HL-60 (cell line): Measurements from ENCODE around the gene SETD6.

ENCODE experiments used
- DNase-seq, 2 experiments: peaks; one replicate each; pipeline ENCODE4 v3.0.0-alpha.2; 2010 to 2020; ENCODE audit warnings: low read depth in 1 of 2, low spot score in 1 of 2
- H3K27ac ChIP-seq: fragments of 250-450 bp; sonication (Bioruptor Pico); replicated peaks from 2 replicates; pipeline ENCODE4 v1.5.1; 2020; ENCODE audit warnings: mild to moderate bottlenecking, moderate library complexity
- H3K27me3 ChIP-seq: fragments of 250-450 bp; sonication (Bioruptor Pico); 2 replicates; pipeline ENCODE4 v1.5.1; 2021; ENCODE audit warnings: mild to moderate bottlenecking, moderate library complexity; ENCODE audit not compliant: insufficient read depth, poor library complexity, severe bottlenecking
- H3K4me3 ChIP-seq: replicated peaks from 2 replicates; pipeline ENCODE4 v1.5.1; 2011; ENCODE audit warnings: mild to moderate bottlenecking, control low read depth, low read length; ENCODE audit not compliant: insufficient read depth
- GABPA ChIP-seq: IDR thresholded peaks from 2 replicates; pipeline ENCODE4 v1.6.1; 2012; ENCODE audit warnings: low read depth
- POLR2AphosphoS5 ChIP-seq: IDR thresholded peaks from 2 replicates; pipeline ENCODE4 v1.6.1; 2012; ENCODE audit warnings: low read depth
- SPI1 ChIP-seq: IDR thresholded peaks from 2 replicates; pipeline ENCODE4 v1.6.1; 2012; ENCODE audit warnings: low read depth, mild to moderate bottlenecking, borderline replicate concordance
- TF ChIP-seq, protein P1 (sequence below): IDR thresholded peaks from 2 replicates; pipeline ENCODE4 v1.6.1; 2012; ENCODE audit warnings: low read depth; ENCODE audit not compliant: insufficient replicate concordance
- TF ChIP-seq, protein P2 (sequence below): IDR thresholded peaks from one replicate; pipeline ENCODE4 v1.5.1; 2011; ENCODE audit warnings: low read length, control low read depth, inconsistent platforms; ENCODE audit not compliant: insufficient read depth

SETD6 gene

DNA sequence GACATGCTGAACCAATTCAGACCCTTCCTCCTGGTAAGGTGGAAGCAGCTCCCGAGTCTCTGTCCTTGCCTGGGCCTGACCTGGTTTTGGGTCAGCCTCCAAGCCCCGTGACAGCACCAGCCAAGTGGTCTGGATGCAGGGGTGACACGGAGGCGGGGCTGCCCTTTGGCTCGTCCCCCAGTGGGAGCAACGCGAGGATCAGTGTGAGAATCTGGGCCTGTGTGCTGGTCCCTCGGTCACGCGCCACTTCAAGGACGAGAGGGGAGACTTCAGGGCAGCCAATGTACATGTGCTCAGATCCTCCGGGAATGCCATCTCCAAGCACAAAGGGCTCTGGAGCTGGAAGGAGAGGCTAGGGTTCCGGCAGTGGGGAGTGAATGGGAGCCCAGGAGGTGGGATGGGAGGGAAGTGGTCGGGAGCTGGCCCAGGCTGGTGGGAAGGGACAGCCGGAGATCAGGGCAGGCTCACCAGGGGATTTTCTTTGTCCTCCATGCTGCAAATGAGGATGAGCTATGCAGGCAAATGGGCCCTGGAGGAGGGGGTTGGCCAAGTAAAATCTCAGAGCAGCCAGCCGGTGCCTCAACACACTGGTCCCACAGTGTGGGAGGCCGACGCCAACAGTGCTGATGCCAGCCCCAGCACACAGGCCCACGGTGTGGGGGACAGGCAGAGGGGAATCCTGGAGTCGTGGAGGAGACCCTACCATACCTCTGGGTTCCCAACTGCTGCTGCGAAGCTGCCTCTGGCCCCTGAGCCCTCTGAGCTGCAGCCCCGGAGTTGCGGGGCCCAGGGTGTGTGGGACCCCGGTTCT, 19.6 kb upstream of the SETD6 start:
- peaks cover 18% of the 10 kb centered on the region for H3K27me3 ChIP-seq
- H3K4me3 ChIP-seq, result no peak overlapping the region
- H3K27ac ChIP-seq, result no peak overlapping the region
- TF ChIP-seq, protein P1, sequence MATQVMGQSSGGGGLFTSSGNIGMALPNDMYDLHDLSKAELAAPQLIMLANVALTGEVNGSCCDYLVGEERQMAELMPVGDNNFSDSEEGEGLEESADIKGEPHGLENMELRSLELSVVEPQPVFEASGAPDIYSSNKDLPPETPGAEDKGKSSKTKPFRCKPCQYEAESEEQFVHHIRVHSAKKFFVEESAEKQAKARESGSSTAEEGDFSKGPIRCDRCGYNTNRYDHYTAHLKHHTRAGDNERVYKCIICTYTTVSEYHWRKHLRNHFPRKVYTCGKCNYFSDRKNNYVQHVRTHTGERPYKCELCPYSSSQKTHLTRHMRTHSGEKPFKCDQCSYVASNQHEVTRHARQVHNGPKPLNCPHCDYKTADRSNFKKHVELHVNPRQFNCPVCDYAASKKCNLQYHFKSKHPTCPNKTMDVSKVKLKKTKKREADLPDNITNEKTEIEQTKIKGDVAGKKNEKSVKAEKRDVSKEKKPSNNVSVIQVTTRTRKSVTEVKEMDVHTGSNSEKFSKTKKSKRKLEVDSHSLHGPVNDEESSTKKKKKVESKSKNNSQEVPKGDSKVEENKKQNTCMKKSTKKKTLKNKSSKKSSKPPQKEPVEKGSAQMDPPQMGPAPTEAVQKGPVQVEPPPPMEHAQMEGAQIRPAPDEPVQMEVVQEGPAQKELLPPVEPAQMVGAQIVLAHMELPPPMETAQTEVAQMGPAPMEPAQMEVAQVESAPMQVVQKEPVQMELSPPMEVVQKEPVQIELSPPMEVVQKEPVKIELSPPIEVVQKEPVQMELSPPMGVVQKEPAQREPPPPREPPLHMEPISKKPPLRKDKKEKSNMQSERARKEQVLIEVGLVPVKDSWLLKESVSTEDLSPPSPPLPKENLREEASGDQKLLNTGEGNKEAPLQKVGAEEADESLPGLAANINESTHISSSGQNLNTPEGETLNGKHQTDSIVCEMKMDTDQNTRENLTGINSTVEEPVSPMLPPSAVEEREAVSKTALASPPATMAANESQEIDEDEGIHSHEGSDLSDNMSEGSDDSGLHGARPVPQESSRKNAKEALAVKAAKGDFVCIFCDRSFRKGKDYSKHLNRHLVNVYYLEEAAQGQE, result no peak
- no peak for TF ChIP-seq SPI1
- TF ChIP-seq, protein P2, sequence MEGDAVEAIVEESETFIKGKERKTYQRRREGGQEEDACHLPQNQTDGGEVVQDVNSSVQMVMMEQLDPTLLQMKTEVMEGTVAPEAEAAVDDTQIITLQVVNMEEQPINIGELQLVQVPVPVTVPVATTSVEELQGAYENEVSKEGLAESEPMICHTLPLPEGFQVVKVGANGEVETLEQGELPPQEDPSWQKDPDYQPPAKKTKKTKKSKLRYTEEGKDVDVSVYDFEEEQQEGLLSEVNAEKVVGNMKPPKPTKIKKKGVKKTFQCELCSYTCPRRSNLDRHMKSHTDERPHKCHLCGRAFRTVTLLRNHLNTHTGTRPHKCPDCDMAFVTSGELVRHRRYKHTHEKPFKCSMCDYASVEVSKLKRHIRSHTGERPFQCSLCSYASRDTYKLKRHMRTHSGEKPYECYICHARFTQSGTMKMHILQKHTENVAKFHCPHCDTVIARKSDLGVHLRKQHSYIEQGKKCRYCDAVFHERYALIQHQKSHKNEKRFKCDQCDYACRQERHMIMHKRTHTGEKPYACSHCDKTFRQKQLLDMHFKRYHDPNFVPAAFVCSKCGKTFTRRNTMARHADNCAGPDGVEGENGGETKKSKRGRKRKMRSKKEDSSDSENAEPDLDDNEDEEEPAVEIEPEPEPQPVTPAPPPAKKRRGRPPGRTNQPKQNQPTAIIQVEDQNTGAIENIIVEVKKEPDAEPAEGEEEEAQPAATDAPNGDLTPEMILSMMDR, result no peak
- no peak for TF ChIP-seq POLR2AphosphoS5
- TF ChIP-seq GABPA, result no peak
- no peak for DNase-seq

DNA sequence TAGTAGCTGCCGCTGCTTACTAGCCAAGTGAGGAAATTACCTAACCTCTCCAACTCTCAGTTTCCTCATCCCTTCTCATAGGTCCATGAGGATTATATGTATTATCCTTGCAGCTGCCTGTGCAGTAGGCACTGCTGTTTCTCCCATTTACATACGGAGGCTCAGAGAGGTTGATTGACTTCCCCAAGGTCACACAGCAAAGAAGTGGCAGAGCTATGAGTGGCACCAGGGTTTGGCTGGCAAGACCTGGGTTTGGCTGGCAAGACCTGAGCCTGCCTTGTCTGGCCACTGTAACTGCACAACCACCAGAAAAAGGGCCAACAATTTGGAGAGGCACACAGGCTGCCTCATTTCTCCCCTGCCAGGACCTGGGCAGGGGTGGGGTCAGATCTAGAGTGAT, 17.8 kb upstream of the SETD6 start:
- no peak for DNase-seq
- Histone ChIP-seq H3K27me3 (peaks cover 32% of the 10 kb centered on the region), H3K27ac (no peak overlapping the region), H3K4me3 (no peak overlapping the region)
- no peak for TF ChIP-seq SPI1
- no peak for TF ChIP-seq POLR2AphosphoS5
- no peak for TF ChIP-seq GABPA
- TF ChIP-seq, protein P1, result no peak
- TF ChIP-seq, protein P2, result no peak

DNA sequence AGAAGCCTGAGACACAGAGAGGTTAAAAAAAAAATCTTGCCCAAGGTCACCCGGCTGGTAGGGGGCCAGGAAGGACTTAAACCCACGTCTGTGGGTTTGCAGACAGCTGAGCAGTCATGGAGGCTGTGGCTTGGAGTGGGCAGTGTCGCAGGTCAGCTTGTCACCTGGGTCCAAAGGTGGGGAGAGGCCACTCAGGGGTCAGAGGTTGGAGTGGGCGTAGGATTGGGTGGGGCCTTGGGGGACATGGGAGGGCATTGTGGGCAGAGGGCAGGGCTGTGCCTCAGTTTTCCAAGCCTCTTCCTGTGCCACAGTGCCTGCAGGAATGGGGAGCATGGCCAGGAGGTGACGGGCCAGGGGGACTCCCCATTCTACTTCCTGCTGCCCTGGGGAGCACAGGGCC, 17.4 kb upstream of the SETD6 start:
- TF ChIP-seq, protein P1, result no peak
- TF ChIP-seq GABPA, result no peak
- TF ChIP-seq POLR2AphosphoS5, result no peak
- TF ChIP-seq, protein P2, result no peak
- TF ChIP-seq SPI1, result no peak
- DNase-seq, result no peak
- Histone ChIP-seq H3K4me3 (no peak overlapping the region), H3K27me3 (peaks cover 32% of the 10 kb centered on the region), H3K27ac (no peak overlapping the region)
